RWPE2 (cell line): Measurements from ENCODE around the gene CTNNAL1.

Experiments used
- ATAC-seq: fragments of 200-7000 bp; cut with Tn5 transposase; 3 replicates; pipeline ENCODE4 v1.9.1; 2021; ENCODE audit warnings: low read depth
- DNase-seq: peaks from one replicate; pipeline ENCODE4 v3.0.0-alpha.2; 2020; ENCODE audit warnings: low spot score
- H3K27ac ChIP-seq: fragments of 450-650 bp; 2 replicates; pipeline ENCODE4 v1.5.1; 2017; ENCODE audit warnings: mild to moderate bottlenecking; ENCODE audit not compliant: poor library complexity, severe bottlenecking
- H3K27me3 ChIP-seq: fragments of 250-450 bp; sonication (Bioruptor Pico); 2 replicates; pipeline ENCODE4 v1.5.1; 2021; ENCODE audit warnings: mild to moderate bottlenecking, moderate library complexity; ENCODE audit not compliant: insufficient read depth, poor library complexity, severe bottlenecking
- H3K36me3 ChIP-seq: fragments of 250-450 bp; sonication (Bioruptor Pico); 2 replicates; pipeline ENCODE4 v1.5.1; 2020; ENCODE audit warnings: low read depth, mild to moderate bottlenecking, moderate library complexity
- H3K4me1 ChIP-seq: fragments of 250-450 bp; sonication (Bioruptor Pico); 2 replicates; pipeline ENCODE4 v1.5.1; 2021; ENCODE audit warnings: mild to moderate bottlenecking, moderate library complexity; ENCODE audit not compliant: insufficient read depth, poor library complexity, severe bottlenecking
- H3K4me3 ChIP-seq: fragments of 250-450 bp; sonication (Bioruptor Pico); 2 replicates; pipeline ENCODE4 v1.5.1; 2021; ENCODE audit warnings: mild to moderate bottlenecking, moderate library complexity; ENCODE audit not compliant: severe bottlenecking
- H3K9me3 ChIP-seq: fragments of 250-450 bp; sonication (Bioruptor Pico); 2 replicates; pipeline ENCODE4 v1.5.1; 2021; ENCODE audit warnings: mild to moderate bottlenecking, moderate library complexity; ENCODE audit not compliant: severe bottlenecking
- TF ChIP-seq, protein P1 (sequence below): fragments of 450-650 bp; IDR thresholded peaks from one replicate; pipeline ENCODE4 v1.5.1; 2017; ENCODE audit warnings: mild to moderate bottlenecking, moderate library complexity; ENCODE audit not compliant: poor library complexity, severe bottlenecking

CTNNAL1 gene

DNA sequence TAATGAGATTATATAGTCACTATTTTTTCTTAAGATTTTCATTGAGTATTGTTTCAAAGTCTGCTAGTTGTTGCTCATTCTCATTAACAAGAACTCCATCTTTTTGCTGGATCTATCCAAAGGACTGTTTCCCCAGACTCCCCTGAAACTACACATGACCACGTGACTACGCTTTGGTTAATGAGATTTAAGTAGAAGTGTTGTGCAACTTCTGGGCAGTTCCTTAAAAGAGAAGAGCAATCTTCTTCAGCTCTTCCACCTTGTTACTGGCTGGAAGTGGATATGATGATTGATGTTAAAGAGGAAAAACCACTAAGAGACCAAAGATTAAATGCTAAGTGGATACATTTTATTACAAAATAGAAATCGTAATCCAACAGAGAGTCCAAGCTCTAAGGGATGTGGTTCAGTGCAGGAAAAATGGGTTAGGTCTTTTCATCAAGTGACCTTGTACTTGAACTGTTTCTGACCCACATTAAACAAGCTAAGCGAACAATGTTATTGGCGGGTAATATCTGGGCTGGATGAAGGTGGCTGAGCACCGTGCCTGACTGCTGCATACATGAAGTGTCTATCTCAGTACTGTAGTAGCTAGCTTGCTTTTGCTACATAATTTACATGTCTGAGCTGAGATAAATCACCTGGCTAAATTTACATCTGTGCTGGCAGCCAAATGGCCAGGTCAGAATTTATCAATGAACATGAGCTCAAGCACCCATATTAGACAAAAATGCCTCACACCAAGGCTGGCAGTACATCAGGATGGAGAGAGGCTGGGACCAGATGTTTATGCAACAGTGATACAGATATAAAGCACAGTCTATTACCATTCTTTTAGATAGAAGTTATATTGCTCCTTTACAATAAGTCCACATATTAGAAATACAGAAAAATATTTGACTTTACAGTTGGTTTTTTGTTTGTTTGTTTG, 7.5 kb upstream of the CTNNAL1 start:
- TF ChIP-seq, protein P1, sequence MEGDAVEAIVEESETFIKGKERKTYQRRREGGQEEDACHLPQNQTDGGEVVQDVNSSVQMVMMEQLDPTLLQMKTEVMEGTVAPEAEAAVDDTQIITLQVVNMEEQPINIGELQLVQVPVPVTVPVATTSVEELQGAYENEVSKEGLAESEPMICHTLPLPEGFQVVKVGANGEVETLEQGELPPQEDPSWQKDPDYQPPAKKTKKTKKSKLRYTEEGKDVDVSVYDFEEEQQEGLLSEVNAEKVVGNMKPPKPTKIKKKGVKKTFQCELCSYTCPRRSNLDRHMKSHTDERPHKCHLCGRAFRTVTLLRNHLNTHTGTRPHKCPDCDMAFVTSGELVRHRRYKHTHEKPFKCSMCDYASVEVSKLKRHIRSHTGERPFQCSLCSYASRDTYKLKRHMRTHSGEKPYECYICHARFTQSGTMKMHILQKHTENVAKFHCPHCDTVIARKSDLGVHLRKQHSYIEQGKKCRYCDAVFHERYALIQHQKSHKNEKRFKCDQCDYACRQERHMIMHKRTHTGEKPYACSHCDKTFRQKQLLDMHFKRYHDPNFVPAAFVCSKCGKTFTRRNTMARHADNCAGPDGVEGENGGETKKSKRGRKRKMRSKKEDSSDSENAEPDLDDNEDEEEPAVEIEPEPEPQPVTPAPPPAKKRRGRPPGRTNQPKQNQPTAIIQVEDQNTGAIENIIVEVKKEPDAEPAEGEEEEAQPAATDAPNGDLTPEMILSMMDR = no peak
- DNase-seq (no peak), ATAC-seq (no peak)
- Histone ChIP-seq H3K27ac (no peak overlapping the region), H3K36me3 (peaks cover 40% of the 10 kb centered on the region), H3K27me3 (no peaks in the 10 kb centered on the region), H3K4me3 (no peak overlapping the region), H3K4me1 (peaks cover 13% of the 10 kb centered on the region), H3K9me3 (no peaks in the 10 kb centered on the region)

DNA sequence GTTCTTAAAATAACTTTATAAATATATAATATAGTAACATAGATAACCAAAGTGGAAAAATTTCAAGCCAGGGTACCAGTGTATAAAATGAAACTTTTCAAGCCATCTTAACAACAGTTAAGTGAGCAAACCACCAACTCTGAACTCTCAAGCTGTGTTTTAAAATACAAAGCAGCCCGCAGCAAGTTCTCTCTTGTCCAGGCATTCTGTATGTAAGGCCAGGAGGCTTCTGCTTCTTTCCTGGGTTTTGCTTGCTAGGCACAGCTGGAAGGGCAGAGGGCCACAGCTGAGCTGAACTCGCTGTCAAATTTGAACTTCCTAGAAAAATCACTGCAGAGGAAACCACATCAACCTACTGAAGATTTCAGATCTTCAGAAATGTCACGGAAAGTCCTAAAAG, 6.8 kb upstream of the CTNNAL1 start:
- Histone ChIP-seq H3K27me3 (no peaks in the 10 kb centered on the region), H3K9me3 (no peaks in the 10 kb centered on the region), H3K27ac (no peak overlapping the region), H3K4me3 (no peak overlapping the region), H3K36me3 (peaks cover 39% of the 10 kb centered on the region), H3K4me1 (peaks cover 21% of the 10 kb centered on the region)
- TF ChIP-seq, protein P1 = no peak
- no peak for ATAC-seq
- no peak for DNase-seq

DNA sequence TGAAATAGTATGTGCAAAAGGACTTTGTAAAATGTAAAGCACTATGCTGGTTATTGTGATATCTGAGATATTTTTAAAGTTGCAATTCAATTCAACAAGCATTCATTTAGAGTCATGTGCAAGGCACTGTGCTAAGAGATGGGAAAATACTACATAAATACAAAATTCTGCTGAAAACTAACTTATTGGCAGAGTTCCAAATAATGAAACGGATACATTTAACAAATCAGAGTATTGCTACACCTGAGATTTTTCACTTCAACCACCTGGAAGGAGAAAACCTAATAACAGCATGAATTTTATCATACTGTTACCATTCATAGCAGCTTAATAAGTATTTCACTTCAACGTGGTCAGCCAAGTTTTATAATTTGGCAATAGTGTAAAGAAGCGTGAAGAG, 6.1 kb upstream of the CTNNAL1 start:
- peaks cover 35% of the 10 kb centered on the region for H3K36me3 ChIP-seq
- peaks cover 28% of the 10 kb centered on the region for H3K4me1 ChIP-seq
- no peaks in the 10 kb centered on the region for H3K9me3 ChIP-seq
- no peaks in the 10 kb centered on the region for H3K27me3 ChIP-seq
- DNase-seq (no peak), ATAC-seq (no peak)
- H3K4me3 ChIP-seq = no peak overlapping the region
- TF ChIP-seq, protein P1 = no peak
- no peak overlapping the region for H3K27ac ChIP-seq

DNA sequence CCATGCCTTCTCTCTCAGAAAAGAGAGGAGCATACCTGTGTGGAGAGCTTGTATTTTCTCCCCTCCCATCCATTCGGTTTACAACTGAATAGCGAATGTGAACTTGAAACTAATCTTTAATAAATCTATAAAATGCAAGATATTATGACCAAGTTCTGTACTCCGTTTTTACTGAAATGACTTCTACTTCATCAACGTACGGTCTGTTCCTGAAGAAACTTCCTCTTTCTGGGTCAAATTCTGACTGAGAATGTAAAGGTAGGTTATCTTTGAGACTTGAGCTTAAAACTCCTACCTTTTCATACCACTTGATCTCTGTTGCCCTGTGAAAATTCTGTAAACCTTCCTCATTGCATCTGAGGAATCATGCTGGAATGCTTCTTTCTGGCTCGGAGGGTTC, 4.2 kb upstream of the CTNNAL1 start:
- Histone ChIP-seq H3K4me3 (no peak overlapping the region), H3K4me1 (peaks cover 25% of the 10 kb centered on the region), H3K27ac (no peak overlapping the region), H3K36me3 (peaks cover 31% of the 10 kb centered on the region), H3K9me3 (no peaks in the 10 kb centered on the region), H3K27me3 (no peaks in the 10 kb centered on the region)
- ATAC-seq = no peak
- no peak for DNase-seq
- TF ChIP-seq, protein P1 = no peak

DNA sequence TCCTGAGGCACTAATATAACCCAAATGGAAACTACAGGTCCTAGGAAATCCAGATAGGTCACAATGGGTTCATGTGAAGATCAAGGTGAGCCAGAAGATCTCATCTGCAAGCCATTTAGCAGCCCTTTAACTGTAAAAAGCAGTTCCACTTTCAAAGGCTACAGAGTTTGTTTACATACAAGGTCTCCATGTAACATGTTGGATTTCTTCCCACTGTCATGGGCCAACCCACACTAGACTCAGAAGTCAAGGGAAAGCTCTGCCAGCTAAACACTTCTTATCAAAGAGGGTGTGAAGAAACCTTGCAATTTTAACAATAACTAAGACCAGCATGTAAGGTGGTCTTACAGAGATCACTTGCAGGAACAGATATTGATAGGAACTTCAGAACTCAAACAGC, 3.8 kb upstream of the CTNNAL1 start:
- H3K27ac ChIP-seq = no peak overlapping the region
- DNase-seq = no peak
- TF ChIP-seq, protein P1 = no peak

More for the DNA sequence above, 3.8 kb upstream of the CTNNAL1 start:
- H3K27me3 ChIP-seq = no peaks in the 10 kb centered on the region
- no peak overlapping the region for H3K4me3 ChIP-seq
- H3K4me1 ChIP-seq = peaks cover 24% of the 10 kb centered on the region
- no peaks in the 10 kb centered on the region for H3K9me3 ChIP-seq
- H3K36me3 ChIP-seq = peaks cover 30% of the 10 kb centered on the region
- ATAC-seq = no peak
